Stimulated activated CD4-positive, alpha-beta T cell treated with anti-CD3 and anti-CD28 coated beads, Interleukin-4, amount 100 ng/mL, for 4 hours (primary cell): Measurements from ENCODE around the gene ACOT7.

Experiments used
- DNase-seq, 2 experiments: peaks; one replicate each; pipeline ENCODE4 v3.0.0-alpha.2; 2020

Gene ACOT7

DNA sequence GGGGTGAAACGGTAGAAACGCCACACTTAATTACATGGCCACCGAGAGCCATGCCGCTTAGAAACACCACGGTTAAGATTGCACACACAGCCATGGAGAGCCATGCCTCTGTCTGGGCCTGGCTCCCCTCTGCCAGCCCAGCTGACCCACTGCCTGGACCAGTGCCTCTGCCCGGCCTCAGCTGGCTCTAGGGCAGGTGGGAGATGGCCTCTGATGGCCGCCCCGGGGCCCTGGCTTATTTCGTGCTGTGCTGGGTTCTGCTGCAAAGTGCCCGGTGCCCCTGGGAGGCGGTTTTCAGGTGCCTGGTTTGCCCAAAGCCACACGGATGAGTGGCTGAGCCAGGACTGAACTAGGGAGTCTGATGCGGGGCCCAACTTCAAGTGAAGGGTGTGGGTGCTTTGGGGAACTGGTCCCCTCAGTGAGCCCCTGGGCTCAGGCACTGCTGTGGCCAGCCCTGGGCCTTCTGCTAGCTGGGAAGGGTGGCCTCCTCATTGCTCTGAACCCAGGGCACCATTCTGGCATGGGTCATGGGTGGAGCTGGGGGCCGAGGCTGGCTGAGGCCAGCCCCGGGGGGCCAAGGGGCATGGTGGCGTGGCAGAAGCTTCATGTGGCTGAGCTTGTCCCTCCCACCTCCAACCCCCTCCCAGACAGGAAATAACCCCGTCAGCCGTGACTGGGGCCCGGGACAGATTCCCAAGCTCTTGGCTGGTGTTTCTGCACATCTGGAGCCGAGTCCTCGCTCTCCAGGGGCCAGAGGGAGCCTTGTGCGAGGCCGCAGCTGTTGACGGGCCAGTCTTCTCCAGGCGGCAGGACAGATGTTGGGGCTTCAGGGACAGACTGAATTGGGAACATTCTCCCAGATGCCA is 130.8 kb downstream of the ACOT7 start:
- no peak for DNase-seq

DNA sequence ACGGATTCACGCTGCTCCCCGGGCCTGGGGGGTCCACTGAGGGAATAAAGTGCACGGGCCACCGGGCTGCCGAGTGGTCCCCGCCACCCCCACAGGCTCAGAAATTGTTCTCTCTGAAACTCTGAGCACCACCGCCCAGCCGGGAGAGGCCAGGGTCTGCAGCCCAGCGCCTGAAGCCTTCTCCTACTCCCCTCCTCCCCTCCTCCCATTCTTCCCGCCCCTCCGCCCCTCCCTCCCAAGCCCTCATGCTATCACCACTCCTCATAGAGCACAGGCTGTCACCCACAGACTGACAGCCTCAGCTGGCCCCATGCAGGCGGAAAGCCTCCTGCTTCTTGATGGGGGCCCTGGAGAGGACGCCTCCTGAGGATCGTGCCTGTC is 132.0 kb downstream of the ACOT7 start:
- no peak for DNase-seq

DNA sequence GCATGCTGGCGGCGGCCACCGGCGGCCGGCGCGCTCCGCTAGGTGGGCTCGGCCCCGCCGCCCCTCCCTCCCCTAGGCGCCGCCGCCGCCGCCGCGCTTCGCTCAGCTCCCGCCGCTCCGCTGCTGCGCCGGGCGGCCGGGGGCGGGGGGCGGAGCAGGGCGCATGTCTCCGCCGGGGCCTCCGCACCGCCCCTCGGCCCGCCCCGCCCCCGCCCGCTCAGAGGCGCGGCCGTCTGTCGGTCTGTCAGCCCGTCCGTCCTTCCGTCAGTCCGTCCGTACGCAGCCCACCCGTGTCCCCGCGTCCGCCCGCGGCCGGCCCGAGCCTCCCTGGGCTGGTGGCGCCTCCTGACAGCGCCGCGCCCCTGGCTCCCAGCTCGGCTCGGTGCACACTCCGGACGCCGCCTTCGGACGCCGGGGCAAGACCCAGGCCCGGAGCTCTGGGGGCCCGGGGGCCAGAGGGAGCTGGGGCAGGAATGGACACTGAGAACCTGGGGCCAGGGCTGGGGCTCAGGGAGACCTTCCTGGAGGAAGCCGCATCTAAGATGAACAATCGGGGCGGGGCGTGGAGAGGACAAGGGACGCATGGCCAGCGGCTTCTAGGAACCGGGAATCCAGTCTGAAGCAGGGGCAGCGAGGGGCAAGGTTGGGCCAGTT is 132.5 kb downstream of the ACOT7 start, which contains the start of gene GPR153:
GPR153 (minus strand) TSS at position 138 of the 654 bp plus-strand sequence. CDS start 6,193 bp downstream, outside the sequence.
- DNase-seq: peak; percentile 58 to 73

DNA sequence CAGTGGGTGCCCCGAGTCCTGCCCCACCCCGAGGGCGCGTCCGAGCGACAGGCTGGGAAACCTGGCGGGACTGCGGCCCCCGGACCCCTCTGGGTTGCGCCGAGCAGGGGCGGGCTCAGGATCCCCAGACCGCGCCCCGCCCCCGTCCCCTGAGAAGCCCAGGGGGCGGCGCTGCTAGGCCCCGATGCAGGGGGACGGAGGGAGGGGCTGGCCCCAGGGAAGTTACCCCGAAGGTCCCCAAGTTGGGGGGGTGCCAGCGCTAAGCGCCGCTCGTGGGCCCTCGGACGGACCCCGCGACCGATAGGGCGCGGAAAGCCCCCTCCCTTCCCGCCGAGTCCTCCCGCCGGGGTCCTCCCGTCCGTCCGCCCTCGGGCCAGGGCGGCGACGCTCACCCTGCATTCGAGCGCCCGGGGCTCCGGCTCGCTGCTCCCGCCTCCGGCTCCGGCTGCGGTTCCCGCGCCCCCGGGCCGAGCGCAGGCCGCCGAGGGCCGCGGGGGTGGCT is 133.1 kb downstream of the ACOT7 start:
- DNase-seq: no peak

- DNase-seq: peak; percentile 72 to 77
Measured at GRCh38 chr1:6259491-6260362, 133.8 kb downstream of the ACOT7 start.

DNA sequence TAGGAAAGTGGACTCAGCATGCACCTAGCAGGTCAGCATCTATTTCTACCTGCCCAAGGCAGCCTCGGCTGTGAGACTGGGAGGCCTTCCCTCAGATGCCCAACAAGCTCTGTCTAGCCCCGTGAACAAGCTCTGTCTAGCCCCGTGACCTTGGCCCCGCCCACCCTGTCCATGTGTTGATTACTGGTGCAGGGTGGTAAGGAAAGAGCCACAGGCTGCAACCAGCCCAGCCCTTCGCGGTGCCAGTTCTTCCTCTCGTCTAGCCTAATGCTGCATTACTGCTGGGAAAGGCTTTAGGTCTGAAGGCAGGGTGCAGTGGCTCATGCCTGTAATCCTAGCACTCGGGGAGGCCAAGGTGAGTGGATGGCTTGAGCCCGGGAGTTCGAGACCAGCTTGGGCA is 134.9 kb downstream of the ACOT7 start:
- DNase-seq: no peak

GRCh38 chr1:6257541-6258069 is 136.0 kb downstream of the ACOT7 start:
- no peak for DNase-seq

- DNase-seq: no peak
Measured at GRCh38 chr1:6256645-6257044, 136.9 kb downstream of the ACOT7 start.

DNA sequence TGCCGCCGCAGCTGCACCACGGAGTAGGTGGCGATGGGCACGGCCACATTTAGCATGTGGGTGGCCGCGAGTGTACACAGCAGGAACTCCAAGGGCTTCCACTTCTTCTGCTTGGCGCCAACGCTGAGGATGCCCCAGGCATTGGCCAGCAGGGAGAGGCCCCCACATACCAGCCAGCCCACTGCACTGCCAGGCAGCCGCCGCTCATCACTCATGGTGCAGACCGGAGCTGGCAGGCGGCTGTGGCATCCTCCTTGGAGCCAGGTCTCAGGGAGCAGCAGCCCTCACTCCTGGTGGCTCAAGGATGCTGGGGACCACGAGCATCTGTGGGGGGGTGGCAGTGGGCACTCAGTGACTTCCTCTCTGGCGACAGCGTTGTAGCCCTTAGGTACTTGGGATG is 138.9 kb downstream of the ACOT7 start:
- no peak for DNase-seq

- DNase-seq: no peak
Measured at GRCh38 chr1:6253380-6253779, 140.2 kb downstream of the ACOT7 start.

DNA sequence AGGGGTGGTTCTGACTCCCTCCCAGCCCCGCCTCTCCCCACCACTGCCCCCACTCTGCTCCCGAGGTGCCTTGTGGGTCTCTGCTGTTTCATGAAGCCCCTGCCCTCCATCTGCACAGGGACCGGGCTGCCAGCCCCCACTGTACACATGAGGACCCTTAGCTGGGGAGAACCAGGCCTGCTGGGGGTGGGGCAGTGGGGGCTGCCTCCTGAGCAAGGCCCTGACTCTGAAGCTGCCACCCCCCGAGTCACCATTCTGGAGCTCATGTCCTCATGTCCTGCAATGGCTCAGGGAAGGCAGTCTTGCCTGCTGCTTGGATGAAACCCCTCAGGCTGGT is 141.2 kb downstream of the ACOT7 start:
- no peak for DNase-seq

DNA sequence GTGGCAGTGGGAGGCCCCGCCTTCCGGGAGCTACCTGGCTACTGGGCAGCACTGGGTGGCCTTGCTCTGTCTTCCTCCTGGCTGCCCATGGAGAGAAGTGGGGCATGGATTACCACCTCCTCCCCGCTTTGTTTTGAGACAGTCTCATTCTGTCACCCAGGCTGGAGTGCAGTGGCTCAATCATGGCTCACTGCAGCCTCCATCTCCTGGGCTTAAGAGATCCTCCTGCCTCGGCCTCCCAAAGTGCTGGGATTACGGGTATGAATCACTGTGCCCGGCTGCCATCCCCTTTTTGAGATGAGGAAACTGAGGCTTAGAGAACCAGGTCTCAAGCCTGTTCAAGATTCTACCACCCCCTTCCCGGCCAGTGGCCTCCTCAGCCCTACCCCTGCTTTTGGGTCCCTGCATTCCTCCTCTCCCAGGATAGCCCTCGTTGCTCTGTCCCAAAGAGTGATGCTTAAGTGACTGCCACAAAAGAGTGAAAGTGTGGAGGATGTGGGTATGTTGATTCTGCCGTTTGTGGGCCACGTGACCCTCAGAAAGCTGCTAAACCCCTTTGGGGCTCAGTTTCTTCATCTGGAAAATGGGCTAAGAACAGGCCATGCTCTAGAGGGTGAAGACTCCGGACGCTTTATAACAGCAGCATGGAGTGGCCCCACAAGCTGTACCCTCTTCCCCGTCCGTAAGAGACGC is 141.7 kb downstream of the ACOT7 start:
- DNase-seq: no peak

- no peak for DNase-seq
Measured at GRCh38 chr1:6251233-6251632, 142.3 kb downstream of the ACOT7 start.

GRCh38 chr1:6249739-6250689 is 143.6 kb downstream of the ACOT7 start:
- DNase-seq: no peak

DNA sequence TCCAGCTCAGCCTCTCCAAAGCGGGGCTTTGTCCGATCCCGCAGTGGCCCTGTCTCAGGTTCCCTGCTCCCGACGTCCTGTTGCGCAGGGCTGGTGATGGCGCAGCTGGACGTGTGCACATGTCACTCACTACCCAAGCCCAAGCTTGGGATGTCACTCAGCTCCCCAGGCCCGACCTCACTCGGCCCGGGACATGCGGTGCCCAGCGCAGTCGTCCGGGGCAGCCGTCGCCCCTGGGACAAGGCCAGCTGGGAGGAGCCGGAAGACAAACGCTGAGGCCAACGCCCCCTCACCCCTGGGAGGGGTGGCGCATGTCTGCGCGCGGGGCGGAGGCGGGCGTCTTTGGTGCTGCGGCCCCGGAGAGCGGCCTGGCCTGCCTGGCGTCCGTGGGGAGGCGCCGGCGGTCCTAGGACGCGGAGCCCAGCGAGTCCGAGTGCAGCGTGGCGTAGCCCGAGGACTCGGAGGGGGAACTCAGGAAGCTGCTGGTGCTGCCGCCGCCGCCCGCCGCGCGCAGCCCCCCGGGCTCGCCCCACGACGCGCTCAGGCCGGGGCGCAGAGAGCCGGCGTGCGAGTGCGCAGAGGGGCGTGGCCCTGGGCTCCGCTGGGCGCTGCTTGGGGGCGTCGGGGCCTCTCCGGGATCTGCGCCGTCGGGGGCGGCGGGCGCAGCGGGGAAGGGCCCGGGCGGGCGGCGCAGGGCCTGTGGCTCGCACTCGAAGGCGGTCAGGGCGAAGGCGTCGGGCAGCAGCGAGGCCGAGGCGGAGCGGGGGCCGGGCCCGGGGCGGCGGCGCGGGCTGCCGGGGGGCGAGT is 144.4 kb downstream of the ACOT7 start:
- no peak for DNase-seq

- no peak for DNase-seq
Measured at GRCh38 chr1:6248161-6248776, 145.3 kb downstream of the ACOT7 start.

DNA sequence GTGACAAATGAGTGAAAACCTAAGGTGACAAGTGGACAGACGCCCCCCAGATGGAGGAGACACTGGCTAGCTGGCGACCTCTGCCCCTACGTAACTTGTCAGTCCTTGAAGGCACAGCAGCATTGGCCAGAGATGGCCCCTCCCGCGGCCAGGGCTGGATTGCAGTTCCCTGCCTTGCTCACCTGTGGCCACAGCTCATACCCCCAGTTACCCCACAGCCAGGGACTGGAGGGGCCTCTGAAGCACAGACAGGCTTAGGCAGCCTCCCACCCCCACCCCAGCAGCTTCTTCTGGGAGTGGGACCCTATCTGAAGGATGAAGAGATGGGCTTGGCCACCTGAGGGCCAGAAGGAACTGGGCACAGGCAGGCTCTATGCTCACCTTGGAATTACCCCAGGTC is 145.9 kb downstream of the ACOT7 start:
- DNase-seq: no peak

- DNase-seq: peak; percentile 66 to 82
Measured at GRCh38 chr1:6246497-6247467, 146.8 kb downstream of the ACOT7 start.
